ENCODE results near the gene SURF4. TPM values are rescaled to one million over a fixed set of nuclear protein-coding genes. Genes with fewer than 3 reads are reported as not detected.

The SURF4 gene
- total RNA-seq, 1 donor from 2014 or later: 190 TPM

GRCh38 chr9:133357656-133358055 lies 18.2 kb downstream of the SURF4 start:
- H3K9me3 Mint-ChIP-seq (ENCODE audit: unreplicated experiment): no peaks in the 10 kb centered on the region
- H3K36me3 Mint-ChIP-seq (ENCODE audit: unreplicated experiment): peaks cover 15% of the 10 kb centered on the region
- peak overlapping the region; percentile 75 for H3K4me3 Mint-ChIP-seq (ENCODE audit: unreplicated experiment)

GRCh38 chr9:133356391-133357091 lies 19.3 kb downstream of the SURF4 start, which contains the start of the genes SURF1 and SURF2:
TSS of gene SURF1 (minus strand) at chr9:133356487. CDS start at chr9:133356453, 34 bp downstream.
TSS of gene SURF2 (plus strand) at chr9:133356550. CDS start at chr9:133356593, 43 bp downstream.
- TF ChIP-seq, protein P1, sequence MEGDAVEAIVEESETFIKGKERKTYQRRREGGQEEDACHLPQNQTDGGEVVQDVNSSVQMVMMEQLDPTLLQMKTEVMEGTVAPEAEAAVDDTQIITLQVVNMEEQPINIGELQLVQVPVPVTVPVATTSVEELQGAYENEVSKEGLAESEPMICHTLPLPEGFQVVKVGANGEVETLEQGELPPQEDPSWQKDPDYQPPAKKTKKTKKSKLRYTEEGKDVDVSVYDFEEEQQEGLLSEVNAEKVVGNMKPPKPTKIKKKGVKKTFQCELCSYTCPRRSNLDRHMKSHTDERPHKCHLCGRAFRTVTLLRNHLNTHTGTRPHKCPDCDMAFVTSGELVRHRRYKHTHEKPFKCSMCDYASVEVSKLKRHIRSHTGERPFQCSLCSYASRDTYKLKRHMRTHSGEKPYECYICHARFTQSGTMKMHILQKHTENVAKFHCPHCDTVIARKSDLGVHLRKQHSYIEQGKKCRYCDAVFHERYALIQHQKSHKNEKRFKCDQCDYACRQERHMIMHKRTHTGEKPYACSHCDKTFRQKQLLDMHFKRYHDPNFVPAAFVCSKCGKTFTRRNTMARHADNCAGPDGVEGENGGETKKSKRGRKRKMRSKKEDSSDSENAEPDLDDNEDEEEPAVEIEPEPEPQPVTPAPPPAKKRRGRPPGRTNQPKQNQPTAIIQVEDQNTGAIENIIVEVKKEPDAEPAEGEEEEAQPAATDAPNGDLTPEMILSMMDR (IDR thresholded peaks at IDR 0.05): no peak
- Mint-ChIP-seq H3K4me1 (ENCODE audit: unreplicated experiment) (peaks cover 29% of the 10 kb centered on the region), H3K27me3 (ENCODE audit: unreplicated experiment) (no peaks in the 10 kb centered on the region), H3K4me3 (ENCODE audit: unreplicated experiment) (peak within 1 kb of the TSS; percentile 85), H3K9me3 (ENCODE audit: unreplicated experiment) (no peaks in the 10 kb centered on the region), H3K27ac (ENCODE audit: unreplicated experiment) (peak within 1 kb of the TSS; percentile 78), H3K36me3 (ENCODE audit: unreplicated experiment) (peaks cover 16% of the 10 kb centered on the region)
- DNase-seq (ENCODE audit: extremely low spot score, unreplicated experiment): peak; percentile 94

More at GRCh38 chr9:133357656-133358055, 18.2 kb downstream of the SURF4 start:
- Mint-ChIP-seq H3K27ac (ENCODE audit: unreplicated experiment) (peak overlapping the region; percentile 57), H3K4me1 (ENCODE audit: unreplicated experiment) (peaks cover 31% of the 10 kb centered on the region), H3K27me3 (ENCODE audit: unreplicated experiment) (no peaks in the 10 kb centered on the region)
- no peak for DNase-seq (ENCODE audit: extremely low spot score, unreplicated experiment)
- TF ChIP-seq, protein P1 (IDR thresholded peaks at IDR 0.05): no peak

- TF ChIP-seq, protein P1 (IDR thresholded peaks at IDR 0.05): no peak
- peaks cover 29% of the 10 kb centered on the region for H3K4me1 Mint-ChIP-seq (ENCODE audit: unreplicated experiment)
- no peaks in the 10 kb centered on the region for H3K9me3 Mint-ChIP-seq (ENCODE audit: unreplicated experiment)
- H3K36me3 Mint-ChIP-seq (ENCODE audit: unreplicated experiment): peaks cover 16% of the 10 kb centered on the region
- no peak for DNase-seq (ENCODE audit: extremely low spot score, unreplicated experiment)
- peak overlapping the region; percentile 85 for H3K4me3 Mint-ChIP-seq (ENCODE audit: unreplicated experiment)
- H3K27ac Mint-ChIP-seq (ENCODE audit: unreplicated experiment): peak overlapping the region; percentile 78
- H3K27me3 Mint-ChIP-seq (ENCODE audit: unreplicated experiment): no peaks in the 10 kb centered on the region
Measured at GRCh38 chr9:133355881-133356357, 19.9 kb downstream of the SURF4 start.

DNA sequence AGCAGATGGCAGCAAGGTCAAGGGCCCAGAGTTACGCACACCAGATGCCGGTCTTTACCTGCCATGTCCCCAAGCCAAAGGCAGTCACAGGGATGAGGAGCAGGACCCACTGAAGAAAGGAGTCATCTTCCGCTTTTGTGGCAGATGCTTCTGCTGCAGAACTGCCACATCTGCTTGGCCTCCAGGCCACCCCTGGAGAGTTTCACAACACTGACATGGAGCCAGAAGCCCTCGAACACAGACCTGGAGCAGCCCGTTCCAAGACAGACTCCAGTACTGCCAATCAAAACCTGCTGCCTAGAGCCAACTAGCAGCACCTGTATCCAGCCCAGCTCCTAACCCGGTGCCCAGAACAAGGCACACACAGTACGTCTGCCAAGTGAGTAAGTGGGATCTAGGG lies 21.1 kb downstream of the SURF4 start:
- TF ChIP-seq, protein P1 (IDR thresholded peaks at IDR 0.05): no peak
- DNase-seq (ENCODE audit: extremely low spot score, unreplicated experiment): no peak
- Mint-ChIP-seq H3K27ac (ENCODE audit: unreplicated experiment) (no peak overlapping the region), H3K36me3 (ENCODE audit: unreplicated experiment) (peaks cover 26% of the 10 kb centered on the region), H3K27me3 (ENCODE audit: unreplicated experiment) (no peaks in the 10 kb centered on the region), H3K9me3 (ENCODE audit: unreplicated experiment) (no peaks in the 10 kb centered on the region), H3K4me3 (ENCODE audit: unreplicated experiment) (peak overlapping the region; percentile 85), H3K4me1 (ENCODE audit: unreplicated experiment) (peaks cover 33% of the 10 kb centered on the region)

DNA sequence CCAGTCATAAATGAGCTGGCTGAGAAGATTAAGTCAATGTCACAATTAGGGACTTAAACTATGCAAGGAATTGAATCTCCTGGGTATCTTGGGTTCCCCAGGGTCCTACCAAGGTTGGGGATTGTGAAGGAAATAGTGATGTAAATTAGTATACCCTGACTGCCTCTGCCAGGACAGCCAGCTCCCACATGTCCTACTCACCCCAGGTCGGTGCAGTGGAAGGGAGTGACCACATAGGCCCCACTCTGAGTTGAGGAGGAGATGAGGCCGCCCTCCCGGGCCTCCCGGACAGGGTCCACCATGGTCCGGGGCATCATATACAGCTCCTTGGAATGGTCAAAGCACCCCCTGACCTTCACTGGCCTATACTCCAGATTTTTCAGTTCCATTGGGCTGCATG lies 22.3 kb downstream of the SURF4 start:
- no peak for DNase-seq (ENCODE audit: extremely low spot score, unreplicated experiment)
- H3K4me3 Mint-ChIP-seq (ENCODE audit: unreplicated experiment): no peak overlapping the region
- H3K27ac Mint-ChIP-seq (ENCODE audit: unreplicated experiment): no peak overlapping the region
- H3K9me3 Mint-ChIP-seq (ENCODE audit: unreplicated experiment): no peaks in the 10 kb centered on the region
- peaks cover 42% of the 10 kb centered on the region for H3K4me1 Mint-ChIP-seq (ENCODE audit: unreplicated experiment)
- no peaks in the 10 kb centered on the region for H3K27me3 Mint-ChIP-seq (ENCODE audit: unreplicated experiment)
- peaks cover 36% of the 10 kb centered on the region for H3K36me3 Mint-ChIP-seq (ENCODE audit: unreplicated experiment)
- TF ChIP-seq, protein P1 (IDR thresholded peaks at IDR 0.05): no peak

Measured in osteocyte (in vitro differentiated cells).